GM23248 (cell line): ENCODE measurements around the gene GHRH. TPM values are rescaled to one million over a fixed set of nuclear protein-coding genes. Genes with fewer than 3 reads are reported as not detected.

Experiments
- DNase-seq: peaks from one replicate; pipeline ENCODE4 v3.0.0-alpha.2; 2015
- H2AFZ ChIP-seq: fragments of 200-600 bp; sonication (generic); 2 replicates; pipeline ENCODE4 v1.6.1; 2016; ENCODE audit warnings: antibody characterized with exemption
- H3F3A ChIP-seq: fragments of 200-600 bp; sonication (generic); 2 replicates; pipeline ENCODE4 v1.6.1; 2016; ENCODE audit warnings: mild to moderate bottlenecking, antibody characterized with exemption, mixed run types; ENCODE audit not compliant: insufficient read depth
- H3K27ac ChIP-seq: fragments of 200-600 bp; sonication (generic); 2 replicates; pipeline ENCODE4 v1.5.1; 2016; ENCODE audit warnings: mild to moderate bottlenecking
- H3K27me3 ChIP-seq: fragments of 200-600 bp; sonication (generic); replicated peaks from 2 replicates; pipeline ENCODE4 v1.6.1; 2016; ENCODE audit warnings: mild to moderate bottlenecking; ENCODE audit not compliant: insufficient read depth
- H3K36me3 ChIP-seq: fragments of 200-600 bp; sonication (generic); 2 replicates; pipeline ENCODE4 v1.6.1; 2016; ENCODE audit warnings: low read depth, mild to moderate bottlenecking
- H3K4me1 ChIP-seq: fragments of 200-600 bp; sonication (generic); 2 replicates; pipeline ENCODE4 v1.6.1; 2016; ENCODE audit warnings: mild to moderate bottlenecking; ENCODE audit not compliant: insufficient read depth
- H3K4me2 ChIP-seq: fragments of 200-600 bp; sonication (generic); one replicate; pipeline ENCODE4 v1.6.1; 2016; ENCODE audit warnings: mild to moderate bottlenecking; ENCODE audit not compliant: unreplicated experiment
- H3K4me3 ChIP-seq: fragments of 200-600 bp; sonication (generic); 2 replicates; pipeline ENCODE4 v1.5.1; 2016; ENCODE audit warnings: mild to moderate bottlenecking
- H3K79me2 ChIP-seq: fragments of 200-600 bp; sonication (generic); 2 replicates; pipeline ENCODE4 v1.6.1; 2016; ENCODE audit warnings: mild to moderate bottlenecking; ENCODE audit not compliant: insufficient read depth
- H3K9ac ChIP-seq: fragments of 200-600 bp; sonication (generic); 2 replicates; pipeline ENCODE4 v1.6.1; 2016; ENCODE audit warnings: mild to moderate bottlenecking
- H3K9me2 ChIP-seq: fragments of 200-600 bp; sonication (generic); 2 replicates; pipeline ENCODE4 v1.6.1; 2016; ENCODE audit warnings: mixed run types, mild to moderate bottlenecking, moderate library complexity; ENCODE audit not compliant: insufficient read depth
- H3K9me3 ChIP-seq: fragments of 200-600 bp; sonication (generic); one replicate; pipeline ENCODE4 v1.6.1; 2017; ENCODE audit warnings: low read depth
- H4K20me1 ChIP-seq: fragments of 200-600 bp; sonication (generic); 2 replicates; pipeline ENCODE4 v1.6.0; 2016; ENCODE audit not compliant: insufficient read depth
- EZH2 ChIP-seq: fragments of 200-600 bp; sonication (generic); IDR thresholded peaks from 2 replicates; pipeline ENCODE4 v1.6.1; 2018; ENCODE audit warnings: antibody characterized with exemption, mild to moderate bottlenecking; ENCODE audit not compliant: insufficient read depth, poor library complexity, severe bottlenecking
- EZH2phosphoT487 ChIP-seq: fragments of 200-600 bp; sonication (generic); IDR thresholded peaks from 2 replicates; pipeline ENCODE4 v1.6.1; 2018; ENCODE audit warnings: antibody characterized with exemption, moderate library complexity, mild to moderate bottlenecking, low read depth; ENCODE audit not compliant: insufficient read depth
- WGBS, 2 experiments: methylation state at CpG; one replicate each; pipeline ENCODE4 v1.1.6; 2015 to 2017; ENCODE audit warnings: low lambda C conversion rate in 2 of 2, low coverage in 1 of 2; ENCODE audit errors: missing lambda C conversion rate in 2 of 2; 5-methylcytosine and 5-hydroxymethylcytosine counted together
- in situ Hi-C: fragments of 300-500 bp; cut with MboI; formaldehyde crosslinking; loops from 2 replicates; pipeline ENCODE4 v1.15.0; 2020
- polyA plus RNA-seq: library from polyadenylated mRNA; unstranded; fragments of >200 nt; fragmentation: Nextera tagmentation; extraction: Ambion mirVana; gene quantifications from 2 replicates; pipeline ENCODE4 v1.2.1, GENCODE V29; 2016
- total RNA-seq: library from RNA; depleted of rRNA; stranded (reverse); fragments of >200 nt; shearing (Covaris generic); gene quantifications from 2 replicates; pipeline ENCODE4 v1.2.3, GENCODE V29; 2014

GHRH gene
- total and polyA plus RNA-seq, 2 experiments from 2014 or later: not detected

GRCh38 chr20:37233548-37234253 lies 27.9 kb downstream of the GHRH start:
- Histone ChIP-seq H3K27me3 (no peaks in the 10 kb centered on the region), H3K36me3 (peaks cover 59% of the 10 kb centered on the region), H3K9me3 (no peaks in the 10 kb centered on the region), H2AFZ (no peak overlapping the region), H3K4me3 (no peak overlapping the region), H3K27ac (no peak overlapping the region), H3K4me2 (no peak overlapping the region), H3K79me2 (no peaks in the 10 kb centered on the region), H3K9me2 (no peaks in the 10 kb centered on the region), H4K20me1 (no peaks in the 10 kb centered on the region), H3F3A (no peaks in the 10 kb centered on the region), H3K4me1 (no peaks in the 10 kb centered on the region), H3K9ac (no peak overlapping the region)
- 92 to 93% methylated on average over 10 of the region's 10 CpGs for WGBS, 2 experiments
- in situ Hi-C loops: no loop called here
- TF ChIP-seq EZH2 (no peak), EZH2phosphoT487 (no peak)
- DNase-seq: no peak

DNA sequence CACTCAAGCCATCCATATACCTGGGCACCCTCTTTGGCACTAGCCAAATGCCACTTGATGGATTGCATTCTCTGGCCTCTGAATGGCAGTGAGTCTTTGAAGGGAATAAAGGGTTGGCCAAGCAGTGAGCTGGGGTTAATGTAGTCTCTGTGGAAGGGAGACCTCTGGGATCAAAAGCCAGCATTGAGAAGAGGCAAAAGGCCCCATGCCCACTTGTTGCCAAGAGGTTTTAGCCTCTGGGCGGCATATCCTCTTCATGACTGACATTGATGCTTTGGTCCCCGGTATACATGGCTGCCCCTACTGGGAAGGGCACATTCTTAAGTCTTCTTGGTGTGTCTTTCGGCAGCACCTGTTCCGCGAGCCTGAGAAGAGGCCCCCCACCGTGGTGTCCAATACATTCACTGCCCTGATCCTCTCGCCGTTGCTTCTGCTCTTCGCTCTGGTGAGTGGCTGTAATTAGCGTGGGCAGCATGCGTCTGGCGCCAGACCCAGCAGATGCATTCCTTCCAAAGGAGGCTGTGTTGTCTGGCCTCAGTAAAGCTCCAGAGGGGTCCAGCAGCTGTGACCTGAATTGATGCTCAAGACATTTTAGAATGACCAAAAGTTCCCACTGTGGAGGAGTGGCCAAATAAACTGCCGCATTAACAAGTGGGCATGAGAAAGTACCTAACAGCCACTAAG lies 29.5 kb downstream of the GHRH start:
- Histone ChIP-seq H3K27ac (no peak overlapping the region), H3K79me2 (no peaks in the 10 kb centered on the region), H3K4me3 (no peak overlapping the region), H2AFZ (no peak overlapping the region), H3K4me1 (peaks cover 8% of the 10 kb centered on the region), H3K27me3 (no peaks in the 10 kb centered on the region), H3K9me3 (no peaks in the 10 kb centered on the region), H4K20me1 (no peaks in the 10 kb centered on the region), H3K36me3 (peaks cover 64% of the 10 kb centered on the region), H3K9ac (no peak overlapping the region), H3F3A (0 out of 2 replicates have a peak, but pooled peaks cover 6% of the 10 kb centered on the region), H3K9me2 (no peaks in the 10 kb centered on the region), H3K4me2 (no peak overlapping the region)
- WGBS, 2 experiments: 87% methylated on average over 13 of the region's 13 CpGs
- DNase-seq: no peak
- TF ChIP-seq EZH2phosphoT487 (no peak), EZH2 (no peak)
- in situ Hi-C loops: no loop called here

DNA sequence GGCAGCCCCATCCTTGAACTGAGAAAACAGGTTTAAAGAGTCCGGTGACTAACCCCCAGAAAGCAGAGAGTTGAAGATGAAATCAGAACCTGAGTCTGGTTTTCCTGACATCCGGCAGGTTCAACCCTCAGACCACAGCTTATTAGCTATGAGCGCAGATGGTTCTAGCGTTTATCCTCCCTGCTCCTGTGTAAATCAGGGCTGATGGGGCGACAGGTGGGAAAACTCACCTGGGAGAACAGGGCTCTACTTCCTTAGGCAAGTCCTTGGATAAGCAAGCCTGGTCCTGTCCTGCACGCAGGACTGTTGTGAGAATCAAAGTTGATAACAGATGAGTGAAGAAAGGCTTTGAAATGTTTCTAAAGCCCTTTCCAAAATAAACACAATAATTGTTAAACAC lies 31.4 kb downstream of the GHRH start:
- peaks cover 65% of the 10 kb centered on the region for H3K36me3 ChIP-seq
- 97 to 98% methylated on average over 6 of the region's 6 CpGs for WGBS, 2 experiments

GRCh38 chr20:37229357-37229756 lies 32.3 kb downstream of the GHRH start:
- TF ChIP-seq EZH2: no peak
- no peak for TF ChIP-seq EZH2phosphoT487
- Histone ChIP-seq H3K36me3 (peaks cover 70% of the 10 kb centered on the region), H3K9ac (no peak overlapping the region), H3K9me3 (no peaks in the 10 kb centered on the region), H3K27ac (no peak overlapping the region), H3K4me1 (peaks cover 8% of the 10 kb centered on the region), H3K4me3 (no peak overlapping the region), H2AFZ (no peak overlapping the region), H3K4me2 (no peak overlapping the region), H3K79me2 (no peaks in the 10 kb centered on the region), H4K20me1 (no peaks in the 10 kb centered on the region), H3K27me3 (no peaks in the 10 kb centered on the region), H3K9me2 (no peaks in the 10 kb centered on the region), H3F3A (0 out of 2 replicates have a peak, but pooled peaks cover 6% of the 10 kb centered on the region)
- in situ Hi-C loops: no loop called here
- no peak for DNase-seq
- WGBS, 2 experiments: 97 to 98% methylated on average over 4 of the region's 4 CpGs

More for the DNA sequence above, 31.4 kb downstream of the GHRH start:
- Histone ChIP-seq H3K4me3 (no peak overlapping the region), H4K20me1 (no peaks in the 10 kb centered on the region), H3K9ac (no peak overlapping the region), H3F3A (0 out of 2 replicates have a peak, but pooled peaks cover 6% of the 10 kb centered on the region), H3K9me2 (no peaks in the 10 kb centered on the region), H3K79me2 (no peaks in the 10 kb centered on the region), H3K27me3 (no peaks in the 10 kb centered on the region), H3K4me1 (peaks cover 8% of the 10 kb centered on the region), H2AFZ (no peak overlapping the region), H3K27ac (no peak overlapping the region), H3K4me2 (no peak overlapping the region), H3K9me3 (no peaks in the 10 kb centered on the region)
- DNase-seq: no peak
- in situ Hi-C loops: no loop called here
- TF ChIP-seq EZH2: no peak
- no peak for TF ChIP-seq EZH2phosphoT487
